HepG2 (cell line): ENCODE data around the gene FLT3LG. TPM values are rescaled to one million over a fixed set of nuclear protein-coding genes. Genes with fewer than 3 reads are reported as not detected.

ENCODE experiments used
- CBX1 ChIP-seq: IDR thresholded peaks from one replicate; pipeline ENCODE4 v1.6.1; 2016; ENCODE audit warnings: antibody characterized with exemption, low read depth
- CENPT ChIP-seq: sonication (generic); formaldehyde crosslinking; IDR thresholded peaks from 2 replicates; pipeline ENCODE4 v1.8.0; 2022; ENCODE audit warnings: low read depth, mild to moderate bottlenecking, moderate library complexity, missing genetic modification reagents
- CENPX ChIP-seq: sonication (generic); formaldehyde crosslinking; IDR thresholded peaks from 2 replicates; pipeline ENCODE4 v1.9.0; 2021; ENCODE audit warnings: mild to moderate bottlenecking, missing genetic modification reagents, moderate library complexity
- E2F1 ChIP-seq: sonication (generic); formaldehyde crosslinking; IDR thresholded peaks from 2 replicates; pipeline ENCODE4 v1.5.0; 2020; ENCODE audit warnings: missing genetic modification reagents
- GZF1 ChIP-seq: sonication (generic); formaldehyde crosslinking; IDR thresholded peaks from 2 replicates; pipeline ENCODE4 v1.5.1; 2020; ENCODE audit warnings: mild to moderate bottlenecking, missing genetic modification reagents
- JUND ChIP-seq: sonication (generic); formaldehyde crosslinking; IDR thresholded peaks from 2 replicates; pipeline ENCODE4 v1.8.0; 2022; ENCODE audit warnings: mild to moderate bottlenecking, missing genetic modification reagents
- KLF6 ChIP-seq: IDR thresholded peaks from 2 replicates; pipeline ENCODE4 v1.8.0; 2016; ENCODE audit warnings: missing biosample characterization, missing genetic modification reagents
- MLLT10 ChIP-seq: sonication (generic); formaldehyde crosslinking; IDR thresholded peaks from 2 replicates; pipeline ENCODE4 v1.4.0; 2020; ENCODE audit warnings: missing genetic modification reagents
- MTERF4 ChIP-seq: sonication (generic); formaldehyde crosslinking; IDR thresholded peaks from 2 replicates; pipeline ENCODE4 v1.8.0; 2023; ENCODE audit warnings: mild to moderate bottlenecking, missing genetic modification reagents
- PBX3 ChIP-seq: sonication (generic); formaldehyde crosslinking; IDR thresholded peaks from 2 replicates; pipeline ENCODE4 v1.8.1; 2023; ENCODE audit warnings: missing genetic modification reagents, inconsistent platforms, borderline replicate concordance
- RFX5 ChIP-seq: IDR thresholded peaks from 2 replicates; pipeline ENCODE4 v1.6.1; 2011; ENCODE audit warnings: low read depth, low read length, improper control_type of control experiment
- RXRB ChIP-seq: IDR thresholded peaks from 2 replicates; pipeline ENCODE4 v1.6.1; 2016; ENCODE audit warnings: borderline replicate concordance, missing genetic modification reagents, missing compliant biosample characterization
- SRSF9 ChIP-seq: fragments of 200-400 bp; formaldehyde crosslinking; IDR thresholded peaks from 2 replicates; pipeline ENCODE4 v1.6.1; 2018; ENCODE audit warnings: borderline replicate concordance, mild to moderate bottlenecking, low read depth, low read length; ENCODE audit not compliant: insufficient read depth, poor library complexity, severe bottlenecking
- USF2 ChIP-seq, 2 experiments: sonication (generic) in 1 of 2; formaldehyde crosslinking in 1 of 2; IDR thresholded peaks; 2 replicates each; pipeline versions ENCODE4 v1.5.1 to v1.6.1; 2011 to 2020; ENCODE audit warnings: borderline replicate concordance in 1 of 2, low read depth in 1 of 2, low read length in 1 of 2, mild to moderate bottlenecking in 1 of 2, missing genetic modification reagents in 1 of 2, moderate library complexity in 1 of 2
- ZBTB10 ChIP-seq: sonication (generic); formaldehyde crosslinking; IDR thresholded peaks from 2 replicates; pipeline ENCODE4 v1.4.0; 2020; ENCODE audit warnings: missing genetic modification reagents, borderline replicate concordance
- ZNF256 ChIP-seq: sonication (generic); formaldehyde crosslinking; conservative IDR thresholded peaks from 2 replicates; pipeline ENCODE4 v1.4.0; 2020; ENCODE audit warnings: missing genetic modification reagents
- ZNF326 ChIP-seq: sonication (generic); formaldehyde crosslinking; IDR thresholded peaks from 2 replicates; pipeline ENCODE4 v1.4.0; 2020; ENCODE audit warnings: missing genetic modification reagents, borderline replicate concordance
- ZNF451 ChIP-seq: sonication (generic); formaldehyde crosslinking; IDR thresholded peaks from 2 replicates; pipeline ENCODE4 v1.5.0; 2020; ENCODE audit warnings: mild to moderate bottlenecking, missing genetic modification reagents
- ZNF703 ChIP-seq: sonication (generic); formaldehyde crosslinking; IDR thresholded peaks from 2 replicates; pipeline ENCODE4 v1.5.1; 2020; ENCODE audit warnings: missing genetic modification reagents, mild to moderate bottlenecking, moderate library complexity, borderline replicate concordance
- ZSCAN12 ChIP-seq: sonication (generic); formaldehyde crosslinking; IDR thresholded peaks from 2 replicates; pipeline ENCODE4 v1.9.0; 2021; ENCODE audit warnings: mild to moderate bottlenecking, missing genetic modification reagents
- polyA plus RNA-seq, 8 experiments: library from polyadenylated mRNA; depleted of rRNA in 3 of 8; stranded (reverse) in 7 of 8; unstranded in 1 of 8; fragments of >200 nt; fragmentation: Illumina TruSeq in 4 of 8; extraction: Trizol in 4 of 8; gene quantifications; 2 replicates each; pipeline versions ENCODE4 v1.2.1 to v1.2.3, GENCODE V29; 2011 to 2016; ENCODE audit warnings: low read depth in 4 of 8, missing spikeins in 1 of 8, mixed read lengths in 1 of 8; ENCODE audit not compliant: insufficient read depth in 1 of 8
- total RNA-seq, 5 experiments: library from RNA; depleted of rRNA; stranded (reverse); fragments of >200 nt; fragmentation: Illumina TruSeq; extraction: Trizol; gene quantifications; 2 replicates each; pipeline ENCODE4 v1.2.3, GENCODE V29; 2016; ENCODE audit warnings: low read depth in 1 of 5

FLT3LG gene
- total and polyA plus RNA-seq, 2 of the 13 experiments (the other 11 are each of a cell fraction or from before 2014, with no cell fraction given): 1.5 to 2.6 TPM

GRCh38 chr19:49453013-49453756 lies 20.8 kb upstream of the FLT3LG start, which contains the start of gene ALDH16A1 (continued):
- TF ChIP-seq RXRB (CRISPR knock-in tag) (peak; percentile 3; the same call in 1 of the 2 replicates), CBX1 (peak; percentile 72), CENPT (CRISPR knock-in tag) (no peak; the same call in 1 of the 2 replicates), ZNF256 (CRISPR knock-in tag) (no peak), USF2 (IDR thresholded peaks at IDR 0.05; ENCODE audit: low read depth, low read length) (peak; percentile 80), USF2 (CRISPR knock-in tag; IDR thresholded peaks at IDR 0.05; ENCODE audit: borderline replicate concordance) (peak; percentile 92; the same call in 1 of the 2 replicates), ZSCAN12 (CRISPR knock-in tag) (no peak), CENPX (CRISPR knock-in tag) (no peak), ZBTB10 (peak; percentile 25; the same call in 1 of the 2 replicates), KLF6 (CRISPR knock-in tag) (no peak; the same call in 1 of the 2 replicates), GZF1 (CRISPR knock-in tag) (no peak), E2F1 (CRISPR knock-in tag) (peak; percentile 69; the same call in 1 of the 2 replicates), ZNF326 (no peak), RFX5 (no peak), ZNF451 (CRISPR knock-in tag) (no peak; the same call in 1 of the 2 replicates), MTERF4 (CRISPR knock-in tag) (no peak), MLLT10 (CRISPR knock-in tag) (no peak), SRSF9 (no peak), JUND (CRISPR knock-in tag) (no peak), ZNF703 (CRISPR knock-in tag) (no peak), PBX3 (CRISPR knock-in tag) (no peak)
